ENCODE measurements around the gene CDCA7. TPM values are rescaled to one million over a fixed set of nuclear protein-coding genes. Genes with fewer than 3 reads are reported as not detected.

CDCA7 gene
- total and polyA plus RNA-seq, 2 donors from 2014 or later, result 0.34 to 2.0 TPM

DNA sequence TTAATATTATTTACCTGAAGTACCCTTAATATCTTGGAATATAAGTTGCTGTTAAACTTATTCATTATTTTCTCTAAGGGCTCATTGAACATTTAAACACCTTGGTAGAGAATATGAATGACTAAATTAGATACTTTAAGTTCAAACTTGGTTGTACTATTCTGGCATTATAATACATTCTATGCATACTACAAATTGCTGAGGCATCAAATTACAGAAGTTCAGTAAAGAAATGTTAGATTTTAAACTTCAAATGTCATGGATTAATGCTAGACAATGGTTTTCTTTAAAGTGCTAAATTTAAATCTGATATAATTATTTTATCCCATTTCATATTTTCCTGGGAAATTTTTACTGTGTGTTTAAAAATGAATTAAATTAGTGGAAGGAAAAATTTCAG, 63.1 kb downstream of the CDCA7 start:
- TF ChIP-seq, protein P1, sequence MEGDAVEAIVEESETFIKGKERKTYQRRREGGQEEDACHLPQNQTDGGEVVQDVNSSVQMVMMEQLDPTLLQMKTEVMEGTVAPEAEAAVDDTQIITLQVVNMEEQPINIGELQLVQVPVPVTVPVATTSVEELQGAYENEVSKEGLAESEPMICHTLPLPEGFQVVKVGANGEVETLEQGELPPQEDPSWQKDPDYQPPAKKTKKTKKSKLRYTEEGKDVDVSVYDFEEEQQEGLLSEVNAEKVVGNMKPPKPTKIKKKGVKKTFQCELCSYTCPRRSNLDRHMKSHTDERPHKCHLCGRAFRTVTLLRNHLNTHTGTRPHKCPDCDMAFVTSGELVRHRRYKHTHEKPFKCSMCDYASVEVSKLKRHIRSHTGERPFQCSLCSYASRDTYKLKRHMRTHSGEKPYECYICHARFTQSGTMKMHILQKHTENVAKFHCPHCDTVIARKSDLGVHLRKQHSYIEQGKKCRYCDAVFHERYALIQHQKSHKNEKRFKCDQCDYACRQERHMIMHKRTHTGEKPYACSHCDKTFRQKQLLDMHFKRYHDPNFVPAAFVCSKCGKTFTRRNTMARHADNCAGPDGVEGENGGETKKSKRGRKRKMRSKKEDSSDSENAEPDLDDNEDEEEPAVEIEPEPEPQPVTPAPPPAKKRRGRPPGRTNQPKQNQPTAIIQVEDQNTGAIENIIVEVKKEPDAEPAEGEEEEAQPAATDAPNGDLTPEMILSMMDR (IDR thresholded peaks at IDR 0.05; ENCODE audit: borderline replicate concordance, extremely low read depth, insufficient read depth), result no peak
- Histone ChIP-seq H3K36me3 (ENCODE audit: control insufficient read depth in 2 of 3, insufficient read depth in 3 of 3, low read length in 3 of 3) (no peaks in the 10 kb centered on the region), H3K27me3 (ENCODE audit: control insufficient read depth, insufficient read depth, low read length) (no peaks in the 10 kb centered on the region), H3K4me3 (ENCODE audit: low read length in 3 of 3) (no peak overlapping the region), H3K9ac (ENCODE audit: low read length in 3 of 3) (no peak overlapping the region), H3K9me3 (ENCODE audit: control insufficient read depth in 2 of 3, insufficient read depth in 1 of 3, low read length in 3 of 3) (no peaks in the 10 kb centered on the region), H3K27ac (ENCODE audit: low read depth in 2 of 2, low read length in 2 of 2) (no peak overlapping the region), H3K4me1 (ENCODE audit: control insufficient read depth in 2 of 3, insufficient read depth in 2 of 3, low read depth in 1 of 3, low read length in 3 of 3) (no peaks in the 10 kb centered on the region)
- intact Hi-C loops (cut with DNase I), result no loop called here
- FAIRE-seq (no peak), DNase-seq (no peak)
